BE2C (cell line): ENCODE results near the gene ELOVL6.

Experiments used
- DNase-seq: peaks from one replicate; pipeline ENCODE4 v3.0.0-alpha.2; 2020
- H3K27me3 ChIP-seq: fragments of 250-450 bp; sonication (Bioruptor Pico); 2 replicates; pipeline ENCODE4 v1.5.1; 2020; ENCODE audit warnings: mild to moderate bottlenecking
- H3K36me3 ChIP-seq: fragments of 250-450 bp; sonication (Bioruptor Pico); 2 replicates; pipeline ENCODE4 v1.5.1; 2020; ENCODE audit warnings: mild to moderate bottlenecking
- H3K4me1 ChIP-seq: fragments of 250-450 bp; sonication (Bioruptor Pico); 2 replicates; pipeline ENCODE4 v1.5.1; 2020
- H3K4me3 ChIP-seq: 2 replicates; pipeline ENCODE4 v1.5.1; 2011; ENCODE audit warnings: low read depth, low read length
- H3K9me3 ChIP-seq: fragments of 250-450 bp; sonication (Bioruptor Pico); 2 replicates; pipeline ENCODE4 v1.5.1; 2020
- TF ChIP-seq, protein P1 (sequence below): IDR thresholded peaks from 2 replicates; pipeline ENCODE4 v1.5.1; 2012; ENCODE audit warnings: mild to moderate bottlenecking, low read depth, low read length

The ELOVL6 gene

DNA sequence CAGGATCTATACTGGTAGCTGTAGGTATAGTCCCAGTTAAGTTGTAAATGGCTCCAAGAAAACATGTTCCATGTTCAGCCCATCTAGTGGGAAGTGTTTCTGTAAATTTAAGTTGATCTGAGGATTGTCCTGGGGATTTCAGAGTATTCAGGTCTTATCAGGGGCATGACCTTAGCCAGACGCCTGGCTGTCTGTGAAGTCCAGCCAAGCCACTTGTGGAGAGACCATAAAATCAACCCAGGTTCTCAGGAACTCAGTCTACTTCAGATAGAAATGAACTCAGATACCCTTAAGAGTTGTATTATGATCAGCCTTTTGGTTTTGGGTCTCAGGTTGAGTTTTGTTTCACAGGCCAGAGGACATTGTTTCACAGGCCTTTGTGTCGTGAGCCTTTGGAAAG is 189.9 kb downstream of the ELOVL6 start:
- no peaks in the 10 kb centered on the region for H3K27me3 ChIP-seq
- no peaks in the 10 kb centered on the region for H3K4me1 ChIP-seq
- no peaks in the 10 kb centered on the region for H3K9me3 ChIP-seq
- H3K36me3 ChIP-seq, result no peaks in the 10 kb centered on the region
- TF ChIP-seq, protein P1, sequence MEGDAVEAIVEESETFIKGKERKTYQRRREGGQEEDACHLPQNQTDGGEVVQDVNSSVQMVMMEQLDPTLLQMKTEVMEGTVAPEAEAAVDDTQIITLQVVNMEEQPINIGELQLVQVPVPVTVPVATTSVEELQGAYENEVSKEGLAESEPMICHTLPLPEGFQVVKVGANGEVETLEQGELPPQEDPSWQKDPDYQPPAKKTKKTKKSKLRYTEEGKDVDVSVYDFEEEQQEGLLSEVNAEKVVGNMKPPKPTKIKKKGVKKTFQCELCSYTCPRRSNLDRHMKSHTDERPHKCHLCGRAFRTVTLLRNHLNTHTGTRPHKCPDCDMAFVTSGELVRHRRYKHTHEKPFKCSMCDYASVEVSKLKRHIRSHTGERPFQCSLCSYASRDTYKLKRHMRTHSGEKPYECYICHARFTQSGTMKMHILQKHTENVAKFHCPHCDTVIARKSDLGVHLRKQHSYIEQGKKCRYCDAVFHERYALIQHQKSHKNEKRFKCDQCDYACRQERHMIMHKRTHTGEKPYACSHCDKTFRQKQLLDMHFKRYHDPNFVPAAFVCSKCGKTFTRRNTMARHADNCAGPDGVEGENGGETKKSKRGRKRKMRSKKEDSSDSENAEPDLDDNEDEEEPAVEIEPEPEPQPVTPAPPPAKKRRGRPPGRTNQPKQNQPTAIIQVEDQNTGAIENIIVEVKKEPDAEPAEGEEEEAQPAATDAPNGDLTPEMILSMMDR, result no peak
- no peak for DNase-seq
- no peak overlapping the region for H3K4me3 ChIP-seq

DNA sequence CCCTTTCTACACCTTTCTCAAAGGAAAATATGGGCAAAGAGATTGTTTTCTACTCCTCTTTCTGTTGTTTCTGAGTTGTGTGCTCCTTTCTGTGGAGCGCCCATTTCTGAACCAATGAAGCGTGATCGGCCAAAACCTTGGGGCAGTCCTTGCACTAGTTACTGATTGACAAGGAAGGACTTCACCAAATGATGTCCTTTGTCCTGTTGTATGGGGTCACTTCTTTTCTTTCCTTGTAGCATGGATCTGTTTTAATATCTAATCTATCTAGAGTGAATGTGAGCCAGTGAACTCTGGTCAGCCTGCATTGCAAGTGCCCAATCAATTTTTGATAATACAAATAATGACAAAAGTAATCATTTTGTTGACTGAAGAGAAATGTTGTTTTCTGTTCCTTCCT is 191.2 kb downstream of the ELOVL6 start:
- Histone ChIP-seq H3K4me3 (no peak overlapping the region), H3K36me3 (no peaks in the 10 kb centered on the region), H3K27me3 (no peaks in the 10 kb centered on the region), H3K4me1 (no peaks in the 10 kb centered on the region), H3K9me3 (no peaks in the 10 kb centered on the region)
- TF ChIP-seq, protein P1, result no peak
- no peak for DNase-seq

DNA sequence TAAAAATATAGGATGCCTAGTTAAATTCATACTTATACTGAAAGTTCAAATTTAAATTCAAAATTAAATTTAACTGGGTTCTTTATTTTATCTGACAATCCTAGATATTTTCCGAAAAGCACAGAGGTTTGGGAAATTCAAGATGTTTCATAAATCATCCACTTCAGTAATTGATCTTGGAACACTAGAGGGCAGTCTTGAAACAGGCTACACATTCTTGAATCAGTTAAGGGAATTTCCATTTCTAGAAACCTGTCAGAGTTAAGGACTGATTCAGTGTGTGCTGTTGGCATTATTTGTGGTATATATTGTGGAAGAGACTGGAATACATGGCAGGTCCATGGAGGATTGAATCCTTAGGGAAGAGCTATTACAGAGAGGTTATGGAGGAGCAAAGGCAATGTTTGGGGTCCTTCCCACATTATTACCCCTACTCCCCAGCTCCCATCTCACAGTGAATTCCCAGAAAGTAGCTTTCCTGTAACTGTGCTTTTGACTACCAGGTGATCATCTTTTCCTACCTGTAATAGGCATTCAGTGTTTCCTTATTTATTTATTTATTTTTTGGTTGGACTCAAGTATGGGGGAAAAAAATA is 192.9 kb downstream of the ELOVL6 start:
- DNase-seq, result no peak
- no peaks in the 10 kb centered on the region for H3K36me3 ChIP-seq
- no peaks in the 10 kb centered on the region for H3K4me1 ChIP-seq
- no peaks in the 10 kb centered on the region for H3K9me3 ChIP-seq
- no peak overlapping the region for H3K4me3 ChIP-seq
- TF ChIP-seq, protein P1, result peak; percentile 74
- no peaks in the 10 kb centered on the region; the same call in 1 of the 2 replicates for H3K27me3 ChIP-seq

DNA sequence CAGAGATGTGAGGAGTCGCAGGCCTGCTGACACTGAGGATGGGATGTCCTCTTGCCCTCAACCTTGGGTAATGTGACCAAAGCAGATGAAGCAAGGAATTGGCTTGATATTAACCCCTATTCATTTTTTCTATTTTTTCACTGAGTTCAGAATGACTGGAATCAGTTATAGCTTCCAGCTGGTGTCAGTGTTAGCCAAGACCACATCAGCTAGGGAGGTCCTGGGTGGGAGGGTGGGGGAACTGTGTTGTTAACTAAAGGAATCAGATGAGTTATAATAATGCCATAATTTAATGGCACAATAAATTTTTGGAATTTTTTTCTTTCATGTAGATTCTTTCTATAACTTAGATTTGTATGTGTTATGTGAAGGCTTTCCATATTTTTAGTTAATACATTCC is 193.9 kb downstream of the ELOVL6 start:
- Histone ChIP-seq H3K36me3 (no peaks in the 10 kb centered on the region), H3K27me3 (no peaks in the 10 kb centered on the region; the same call in 1 of the 2 replicates), H3K4me1 (no peaks in the 10 kb centered on the region), H3K4me3 (no peak overlapping the region), H3K9me3 (no peaks in the 10 kb centered on the region)
- DNase-seq, result no peak
- TF ChIP-seq, protein P1, result no peak

DNA sequence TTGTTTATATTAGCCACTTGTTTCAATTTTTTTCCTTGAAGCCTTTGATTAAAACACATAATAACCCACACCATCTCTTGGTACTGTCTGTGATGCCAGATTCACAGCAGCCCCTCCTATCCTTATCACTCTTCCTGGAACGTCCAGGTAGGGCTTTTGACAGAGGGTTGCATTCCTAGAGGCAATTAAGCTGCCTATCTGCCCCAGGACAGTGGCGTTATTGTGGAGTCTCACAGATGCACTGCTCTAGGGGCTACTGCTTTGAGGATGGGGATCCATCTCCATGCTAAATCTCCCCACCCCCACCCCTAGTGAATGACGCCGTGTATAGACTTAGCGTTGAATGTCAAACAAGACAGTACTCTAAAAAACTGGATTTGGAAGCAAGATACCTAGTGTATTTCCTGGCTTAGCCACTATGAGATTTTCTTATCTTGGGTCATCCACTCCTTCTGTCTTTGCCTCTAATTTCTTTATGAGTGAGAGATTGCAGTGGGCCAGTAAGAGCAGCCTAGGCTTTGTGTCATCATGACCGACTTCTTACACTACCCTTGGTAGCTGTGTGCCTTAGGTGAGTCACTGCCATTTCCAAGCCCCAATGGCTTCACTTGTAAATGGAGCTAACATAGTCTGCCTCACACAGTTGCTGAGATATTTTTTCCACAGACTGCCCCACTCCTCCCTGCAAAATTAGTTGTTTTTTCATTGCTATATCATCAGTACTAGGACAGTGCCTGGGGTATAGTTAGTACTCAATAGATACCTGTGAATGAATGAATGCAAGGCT is 194.8 kb downstream of the ELOVL6 start:
- H3K4me3 ChIP-seq, result no peak overlapping the region
- H3K27me3 ChIP-seq, result no peaks in the 10 kb centered on the region; the same call in 1 of the 2 replicates
- H3K36me3 ChIP-seq, result no peaks in the 10 kb centered on the region
- H3K4me1 ChIP-seq, result no peaks in the 10 kb centered on the region
- TF ChIP-seq, protein P1, result no peak
- DNase-seq, result no peak
- no peaks in the 10 kb centered on the region for H3K9me3 ChIP-seq

DNA sequence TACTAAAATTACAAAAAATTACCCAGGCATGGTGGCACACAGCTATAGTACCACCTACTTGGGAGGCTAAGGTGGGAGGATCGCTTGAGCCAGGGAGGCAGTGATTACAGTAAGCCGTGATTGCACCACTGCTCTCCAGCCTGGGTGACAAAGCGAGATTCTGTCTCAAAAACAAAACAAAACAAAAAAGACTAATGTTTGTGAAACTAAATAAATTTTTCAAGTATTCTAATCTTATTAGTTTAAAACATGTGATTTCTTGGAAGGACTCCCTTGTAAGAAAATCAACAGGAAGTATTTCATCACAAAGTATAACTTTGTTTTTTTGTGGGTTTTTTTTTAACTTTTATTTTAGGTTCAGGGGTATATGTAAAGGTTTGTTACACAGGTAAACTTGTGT is 196.1 kb downstream of the ELOVL6 start:
- no peak overlapping the region for H3K4me3 ChIP-seq
- no peaks in the 10 kb centered on the region for H3K36me3 ChIP-seq
- TF ChIP-seq, protein P1, result no peak
- no peaks in the 10 kb centered on the region for H3K4me1 ChIP-seq
- no peaks in the 10 kb centered on the region for H3K9me3 ChIP-seq
- no peak for DNase-seq
- H3K27me3 ChIP-seq, result no peaks in the 10 kb centered on the region; the same call in 1 of the 2 replicates
